Suprapubic skin (tissue), 4 donors: Measurements from ENCODE around the gene MIER1. TPM values are rescaled to one million over a fixed set of nuclear protein-coding genes. Genes with fewer than 3 reads are reported as not detected.
"Not testable (repeated sequence)": the region's sequence is repeated elsewhere in the genome, so short reads cannot be mapped to it uniquely, and the experiment has no call there.

Experiments used
- DNase-seq, 2 donors: peaks; one replicate each; pipeline ENCODE4 v3.0.0-alpha.2; 2019; ENCODE audit warnings: low spot score in 2 of 2
- H3K27ac ChIP-seq: fragments of 200-600 bp; sonication (generic); one replicate; pipeline ENCODE4 v1.5.1; 2019
- H3K27me3 ChIP-seq: fragments of 200-600 bp; sonication (generic); one replicate; pipeline ENCODE4 v1.5.1; 2019
- H3K36me3 ChIP-seq: fragments of 200-600 bp; sonication (generic); one replicate; pipeline ENCODE4 v1.5.1; 2019
- H3K4me1 ChIP-seq: fragments of 200-600 bp; sonication (generic); one replicate; pipeline ENCODE4 v1.5.1; 2019
- H3K4me3 ChIP-seq: fragments of 200-600 bp; sonication (generic); one replicate; pipeline ENCODE4 v1.5.1; 2019; ENCODE audit warnings: mild to moderate bottlenecking
- H3K9me3 ChIP-seq: fragments of 200-600 bp; sonication (generic); one replicate; pipeline ENCODE4 v1.5.1; 2019
- EP300 ChIP-seq: sonication (generic); formaldehyde crosslinking; IDR thresholded peaks from one replicate; pipeline ENCODE4 v1.6.1; 2017; ENCODE audit warnings: antibody characterized with exemption
- POLR2A ChIP-seq, 2 donors: fragments of 450-650 bp; IDR thresholded peaks; one replicate each; pipeline ENCODE4 v1.6.1; 2017; ENCODE audit warnings: antibody characterized with exemption in 2 of 2, mild to moderate bottlenecking in 2 of 2, moderate library complexity in 2 of 2
- POLR2AphosphoS5 ChIP-seq, 3 donors: sonication (generic); formaldehyde crosslinking; IDR thresholded peaks; one replicate each; pipeline ENCODE4 v1.6.1; 2017; ENCODE audit warnings: antibody characterized with exemption in 3 of 3
- WGBS: methylation state at CpG from one replicate; pipeline ENCODE4 v1.1.5; 2018; 5-methylcytosine and 5-hydroxymethylcytosine counted together
- total RNA-seq, 4 donors: library from RNA; depleted of rRNA; stranded (reverse); fragments of >200 nt; gene quantifications; one replicate each; pipeline ENCODE4 v1.1.0, GENCODE V29; 2016
- TF ChIP-seq, protein P1 (sequence below), 2 donors: fragments of 200-600 bp in 1 of 2; fragments of 450-650 bp in 1 of 2; sonication (generic) in 1 of 2; IDR thresholded peaks; one replicate each; pipeline ENCODE4 v1.5.1; 2016 to 2019; ENCODE audit warnings: antibody characterized with exemption in 2 of 2, mild to moderate bottlenecking in 1 of 2, moderate library complexity in 1 of 2

Gene MIER1
- total RNA-seq, 4 donors from 2014 or later: 17.1 to 43.2 (median 27.5) TPM

DNA sequence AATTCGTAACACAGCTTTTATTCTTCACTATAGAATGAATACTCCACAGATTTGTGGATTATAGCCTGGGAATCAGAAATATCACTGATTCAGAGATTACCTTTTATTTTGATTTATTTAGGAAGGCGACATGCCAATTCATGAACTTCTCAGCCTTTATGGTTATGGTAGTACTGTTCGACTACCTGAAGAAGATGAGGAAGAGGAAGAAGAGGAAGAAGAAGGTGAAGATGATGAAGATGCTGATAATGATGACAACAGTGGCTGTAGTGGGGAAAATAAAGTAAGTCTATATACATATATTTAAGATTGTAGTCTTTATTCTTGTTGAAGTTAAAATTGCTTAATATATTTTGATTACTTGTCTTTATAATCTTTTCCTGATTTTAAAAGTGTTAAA, 33.1 kb downstream of the MIER1 start:
- Histone ChIP-seq H3K27me3 (no peaks in the 10 kb centered on the region), H3K4me1 (peaks cover 4% of the 10 kb centered on the region), H3K27ac (no peak overlapping the region), H3K9me3 (no peaks in the 10 kb centered on the region), H3K36me3 (peaks cover 53% of the 10 kb centered on the region), H3K4me3 (no peak overlapping the region)
- TF ChIP-seq, protein P1, sequence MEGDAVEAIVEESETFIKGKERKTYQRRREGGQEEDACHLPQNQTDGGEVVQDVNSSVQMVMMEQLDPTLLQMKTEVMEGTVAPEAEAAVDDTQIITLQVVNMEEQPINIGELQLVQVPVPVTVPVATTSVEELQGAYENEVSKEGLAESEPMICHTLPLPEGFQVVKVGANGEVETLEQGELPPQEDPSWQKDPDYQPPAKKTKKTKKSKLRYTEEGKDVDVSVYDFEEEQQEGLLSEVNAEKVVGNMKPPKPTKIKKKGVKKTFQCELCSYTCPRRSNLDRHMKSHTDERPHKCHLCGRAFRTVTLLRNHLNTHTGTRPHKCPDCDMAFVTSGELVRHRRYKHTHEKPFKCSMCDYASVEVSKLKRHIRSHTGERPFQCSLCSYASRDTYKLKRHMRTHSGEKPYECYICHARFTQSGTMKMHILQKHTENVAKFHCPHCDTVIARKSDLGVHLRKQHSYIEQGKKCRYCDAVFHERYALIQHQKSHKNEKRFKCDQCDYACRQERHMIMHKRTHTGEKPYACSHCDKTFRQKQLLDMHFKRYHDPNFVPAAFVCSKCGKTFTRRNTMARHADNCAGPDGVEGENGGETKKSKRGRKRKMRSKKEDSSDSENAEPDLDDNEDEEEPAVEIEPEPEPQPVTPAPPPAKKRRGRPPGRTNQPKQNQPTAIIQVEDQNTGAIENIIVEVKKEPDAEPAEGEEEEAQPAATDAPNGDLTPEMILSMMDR (IDR thresholded peaks at IDR 0.05): no peak
- TF ChIP-seq POLR2A (IDR thresholded peaks at IDR 0.05) (no peak), EP300 (no peak), POLR2AphosphoS5 (IDR thresholded peaks at IDR 0.05) (no peak)
- no peak for DNase-seq
- 93% methylated on average over 3 of the region's 3 CpGs for WGBS

DNA sequence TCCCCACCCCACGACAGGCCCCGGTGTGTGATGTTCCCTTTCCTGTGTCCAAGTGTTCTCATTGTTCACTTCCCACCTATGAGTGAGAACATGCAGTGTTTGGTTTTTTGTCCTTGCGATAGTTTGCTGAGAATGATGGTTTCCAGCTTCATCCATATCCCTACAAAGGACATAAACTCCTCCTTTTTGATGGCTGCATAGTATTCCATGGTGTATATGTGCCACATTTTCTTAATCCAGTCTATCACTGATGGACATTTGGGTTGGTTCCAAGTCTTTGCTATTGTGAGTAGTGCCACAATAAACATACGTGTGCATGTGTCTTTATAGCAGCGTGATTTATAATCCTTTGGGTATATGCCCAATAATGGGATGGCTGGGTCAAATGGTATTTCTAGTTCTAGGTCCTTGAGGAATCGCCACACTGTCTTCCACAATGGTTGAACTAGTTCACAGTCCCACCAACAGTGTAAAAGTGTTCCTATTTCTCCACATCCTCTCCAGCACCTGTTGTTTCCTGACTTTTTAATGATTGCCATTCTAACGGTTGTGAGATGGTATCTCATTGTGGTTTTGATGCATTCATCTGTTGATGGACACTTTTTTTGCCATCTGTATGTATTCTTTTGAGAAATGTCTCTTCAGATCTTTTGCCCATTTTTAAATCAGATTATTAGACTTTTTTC, 41.5 kb downstream of the MIER1 start:
- 93% methylated on average over 7 of the region's 7 CpGs for WGBS
- H3K36me3 ChIP-seq: peaks cover 79% of the 10 kb centered on the region
- H3K9me3 ChIP-seq, H3K27me3 ChIP-seq, H3K27ac ChIP-seq, H3K4me1 ChIP-seq, DNase-seq, H3K4me3 ChIP-seq: not testable (repeated sequence)

DNA sequence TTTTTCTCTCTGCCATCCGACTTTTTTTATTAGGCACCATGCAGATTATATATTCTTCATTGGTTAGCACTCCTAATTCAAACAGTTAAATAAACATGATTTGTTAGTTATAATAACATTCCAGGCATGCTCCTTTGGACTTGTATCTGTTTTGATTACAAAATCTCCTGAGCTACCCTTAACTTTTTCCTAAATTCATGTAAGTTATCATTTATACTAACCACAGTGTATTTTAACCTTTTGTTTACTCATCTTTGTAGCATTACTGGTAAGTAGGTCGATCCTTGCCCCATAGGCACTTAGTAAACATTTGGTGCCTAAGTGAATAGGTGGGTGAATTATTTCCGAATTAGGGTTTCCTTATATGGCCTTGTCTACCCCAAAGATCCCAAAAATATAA, 43.8 kb downstream of the MIER1 start:
- H3K36me3 ChIP-seq: peaks cover 72% of the 10 kb centered on the region
- 83% methylated on average over 3 of the region's 3 CpGs for WGBS
- no peak overlapping the region for H3K4me3 ChIP-seq
- no peaks in the 10 kb centered on the region for H3K27me3 ChIP-seq
- H3K4me1 ChIP-seq: no peaks in the 10 kb centered on the region
- H3K27ac ChIP-seq: no peak overlapping the region
- no peak for DNase-seq
- no peaks in the 10 kb centered on the region for H3K9me3 ChIP-seq
- no peak for TF ChIP-seq POLR2AphosphoS5 (IDR thresholded peaks at IDR 0.05)
- TF ChIP-seq, protein P1 (IDR thresholded peaks at IDR 0.05): no peak
- TF ChIP-seq POLR2A (IDR thresholded peaks at IDR 0.05): no peak
- TF ChIP-seq EP300: no peak

DNA sequence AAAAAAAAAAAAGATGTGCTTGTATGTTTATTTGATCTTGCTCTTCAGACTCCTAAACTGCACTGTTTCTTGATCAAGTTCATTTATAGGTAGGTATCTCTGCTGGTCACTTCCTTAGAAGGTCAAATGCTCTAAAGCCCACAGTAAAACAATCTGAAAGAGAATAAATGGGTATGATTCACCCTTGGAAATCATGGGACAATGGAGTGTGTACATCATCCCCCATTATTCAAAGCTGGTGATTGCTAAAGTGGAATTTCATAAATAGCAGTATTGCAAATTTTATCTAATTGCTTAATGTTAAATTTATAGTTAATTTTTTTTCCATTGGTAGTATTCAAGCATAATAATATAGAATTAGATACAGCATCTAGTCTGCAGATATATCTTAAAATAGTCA, 53.4 kb downstream of the MIER1 start:
- Histone ChIP-seq H3K4me1 (no peaks in the 10 kb centered on the region), H3K36me3 (peaks cover 68% of the 10 kb centered on the region), H3K4me3 (no peak overlapping the region), H3K27me3 (no peaks in the 10 kb centered on the region), H3K9me3 (no peaks in the 10 kb centered on the region), H3K27ac (no peak overlapping the region)
- TF ChIP-seq POLR2A (IDR thresholded peaks at IDR 0.05) (no peak), POLR2AphosphoS5 (IDR thresholded peaks at IDR 0.05) (no peak), EP300 (no peak)
- TF ChIP-seq, protein P1 (IDR thresholded peaks at IDR 0.05): no peak
- DNase-seq: no peak

DNA sequence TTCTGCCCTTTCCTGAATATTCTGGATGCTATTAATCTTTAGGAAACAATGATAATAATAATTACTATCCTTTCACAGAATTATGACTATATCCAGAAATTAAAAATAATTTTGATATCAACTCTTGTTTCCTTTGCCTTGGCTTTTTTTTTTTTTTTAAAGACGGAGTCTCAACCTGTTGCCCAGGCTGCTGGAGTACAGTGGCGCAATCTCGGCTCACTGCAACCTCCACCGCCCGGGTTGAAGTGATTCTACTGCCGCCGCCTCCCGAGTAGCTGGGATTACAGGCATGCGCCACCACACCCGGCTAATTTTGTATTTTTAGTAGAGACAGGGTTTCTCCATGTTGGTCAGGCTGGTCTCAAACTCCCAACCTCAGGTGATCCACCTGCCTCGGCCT, 54.8 kb downstream of the MIER1 start:
- 97% methylated on average over 11 of the region's 11 CpGs for WGBS
- H3K9me3 ChIP-seq: not testable (repeated sequence)
- peaks cover 80% of the 10 kb centered on the region for H3K36me3 ChIP-seq

DNA sequence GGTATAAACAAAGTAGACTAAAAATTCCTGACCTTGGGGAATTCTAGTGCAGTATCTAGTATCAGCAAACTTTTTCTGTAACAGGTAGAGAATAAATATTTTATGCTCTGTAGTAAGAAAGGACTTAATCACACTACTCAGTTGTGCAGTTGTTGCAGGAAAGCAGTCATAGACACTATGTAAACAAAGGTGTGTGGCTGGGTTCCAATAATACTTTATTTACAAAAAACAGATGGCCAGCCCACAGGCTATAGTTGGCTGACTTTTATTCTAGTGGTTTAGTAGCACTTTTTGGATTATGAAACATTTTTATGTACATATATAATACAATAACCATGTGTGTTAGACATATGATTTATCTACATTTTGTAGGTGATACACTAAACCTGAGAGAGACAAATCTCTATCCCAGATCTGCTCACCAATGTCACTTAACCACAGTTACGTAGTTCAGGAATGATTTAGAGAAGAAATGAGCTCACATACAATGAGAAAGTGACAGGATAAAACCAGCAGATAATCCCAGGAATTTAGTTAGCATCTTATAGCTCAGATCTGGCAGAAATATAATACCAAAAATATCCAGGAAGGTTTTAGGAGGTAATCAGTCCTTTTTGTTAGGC, 56.1 kb downstream of the MIER1 start:
- no peaks in the 10 kb centered on the region for H3K4me1 ChIP-seq
- 81% methylated on average over 1 of the region's 1 CpG for WGBS
- no peak overlapping the region for H3K4me3 ChIP-seq
- DNase-seq: no peak
- no peaks in the 10 kb centered on the region for H3K9me3 ChIP-seq
- H3K27me3 ChIP-seq: no peaks in the 10 kb centered on the region
- peaks cover 74% of the 10 kb centered on the region for H3K36me3 ChIP-seq
- no peak for TF ChIP-seq POLR2AphosphoS5 (IDR thresholded peaks at IDR 0.05)
- no peak for TF ChIP-seq EP300
- TF ChIP-seq, protein P1 (IDR thresholded peaks at IDR 0.05): no peak
- no peak for TF ChIP-seq POLR2A (IDR thresholded peaks at IDR 0.05)
- H3K27ac ChIP-seq: peak overlapping the region; percentile 44

More for the DNA sequence above, 54.8 kb downstream of the MIER1 start:
- H3K27me3 ChIP-seq, H3K27ac ChIP-seq, H3K4me3 ChIP-seq, DNase-seq, H3K4me1 ChIP-seq: not testable (repeated sequence)
